AG10803 (cell line): ENCODE measurements around the gene NCMAP.

Source experiments
- DNase-seq: peaks from one replicate; pipeline ENCODE4 v3.0.0; 2010; ENCODE audit warnings: low read depth
- H3K4me3 ChIP-seq: 2 replicates; pipeline ENCODE4 v1.5.1; 2011; ENCODE audit warnings: mild to moderate bottlenecking, low read length, control low read depth
- TF ChIP-seq, protein P1 (sequence below): conservative IDR thresholded peaks from 2 replicates; pipeline ENCODE4 v1.5.1; 2011; ENCODE audit warnings: mild to moderate bottlenecking, low read length, control low read depth, inconsistent platforms

NCMAP gene

GRCh38 chr1:24654010-24654409 is 98.1 kb downstream of the NCMAP start:
- no peak overlapping the region for H3K4me3 ChIP-seq
- TF ChIP-seq, protein P1, sequence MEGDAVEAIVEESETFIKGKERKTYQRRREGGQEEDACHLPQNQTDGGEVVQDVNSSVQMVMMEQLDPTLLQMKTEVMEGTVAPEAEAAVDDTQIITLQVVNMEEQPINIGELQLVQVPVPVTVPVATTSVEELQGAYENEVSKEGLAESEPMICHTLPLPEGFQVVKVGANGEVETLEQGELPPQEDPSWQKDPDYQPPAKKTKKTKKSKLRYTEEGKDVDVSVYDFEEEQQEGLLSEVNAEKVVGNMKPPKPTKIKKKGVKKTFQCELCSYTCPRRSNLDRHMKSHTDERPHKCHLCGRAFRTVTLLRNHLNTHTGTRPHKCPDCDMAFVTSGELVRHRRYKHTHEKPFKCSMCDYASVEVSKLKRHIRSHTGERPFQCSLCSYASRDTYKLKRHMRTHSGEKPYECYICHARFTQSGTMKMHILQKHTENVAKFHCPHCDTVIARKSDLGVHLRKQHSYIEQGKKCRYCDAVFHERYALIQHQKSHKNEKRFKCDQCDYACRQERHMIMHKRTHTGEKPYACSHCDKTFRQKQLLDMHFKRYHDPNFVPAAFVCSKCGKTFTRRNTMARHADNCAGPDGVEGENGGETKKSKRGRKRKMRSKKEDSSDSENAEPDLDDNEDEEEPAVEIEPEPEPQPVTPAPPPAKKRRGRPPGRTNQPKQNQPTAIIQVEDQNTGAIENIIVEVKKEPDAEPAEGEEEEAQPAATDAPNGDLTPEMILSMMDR: no peak
- no peak for DNase-seq

DNA sequence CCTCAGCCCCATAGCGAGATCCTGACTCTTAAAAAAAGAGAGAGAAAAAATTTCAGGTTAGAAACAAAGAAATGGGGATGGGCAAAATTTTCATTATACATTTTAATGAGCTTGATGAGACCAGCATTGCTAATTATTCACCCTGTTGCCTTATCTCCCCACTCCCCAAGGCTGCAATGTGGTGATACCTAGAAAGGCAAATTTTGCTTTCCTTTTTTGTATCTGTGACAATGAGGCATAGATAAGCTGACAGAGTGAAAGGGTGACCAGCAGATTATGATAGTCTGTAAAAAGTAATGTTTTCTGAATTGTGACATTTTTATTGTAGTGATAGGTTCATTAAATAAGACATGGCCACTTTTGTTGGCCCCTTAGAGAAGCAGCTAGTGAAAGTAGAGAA is 100.2 kb downstream of the NCMAP start:
- TF ChIP-seq, protein P1: no peak
- H3K4me3 ChIP-seq: no peak overlapping the region
- no peak for DNase-seq

GRCh38 chr1:24657781-24658180 is 101.9 kb downstream of the NCMAP start:
- H3K4me3 ChIP-seq: no peak overlapping the region
- no peak for DNase-seq
- TF ChIP-seq, protein P1: no peak
